ENCODE results near the gene PRR3. TPM values are rescaled to one million over a fixed set of nuclear protein-coding genes. Genes with fewer than 3 reads are reported as not detected.
A peak's percentile ranks its signal among the peaks of the same experiment; 100 is the strongest.

Gene PRR3
- total and polyA plus RNA-seq, 2 of the 13 experiments (the other 11 are each of a cell fraction or from before 2014, with no cell fraction given): 14.6 to 21.2 TPM

- TF ChIP-seq HNF1A (IDR thresholded peaks at IDR 0.05; ENCODE audit: low read depth): no peak
- peak; percentile 37; the same call in 1 of the 2 replicates for TF ChIP-seq HNF1A (CRISPR knock-in tag; IDR thresholded peaks at IDR 0.05; ENCODE audit: borderline replicate concordance)
- peak; percentile 68; the same call in 1 of the 2 replicates for TF ChIP-seq MIER2 (CRISPR knock-in tag; IDR thresholded peaks at IDR 0.05)
- no peak for TF ChIP-seq SMAD9 (CRISPR knock-in tag; IDR thresholded peaks at IDR 0.05)
- peak; percentile 66; the same call in 1 of the 2 replicates for TF ChIP-seq ZNF609 (CRISPR knock-in tag; IDR thresholded peaks at IDR 0.05; ENCODE audit: borderline replicate concordance)
- TF ChIP-seq HCFC1 (IDR thresholded peaks at IDR 0.05; ENCODE audit: low read depth, low read length): no peak
- TF ChIP-seq CHD4 (IDR thresholded peaks at IDR 0.05; ENCODE audit: borderline replicate concordance, low read length): no peak
- peak in 1 of 2 experiments; percentile 36; a peak in 1 of 4 replicates for TF ChIP-seq NR2F1 (CRISPR knock-in tag; IDR thresholded peaks at IDR 0.05)
- peak; percentile 49; the same call in 1 of the 2 replicates for TF ChIP-seq GATAD1 (CRISPR knock-in tag; IDR thresholded peaks at IDR 0.05)
- TF ChIP-seq ZNF276 (CRISPR knock-in tag; IDR thresholded peaks at IDR 0.05; ENCODE audit: low read depth): no peak; the same call in 1 of the 2 replicates
- TF ChIP-seq SP4 (CRISPR knock-in tag; IDR thresholded peaks at IDR 0.05): peak; percentile 87
- peak; percentile 78; the same call in 1 of the 2 replicates for TF ChIP-seq HOXA3 (CRISPR knock-in tag; IDR thresholded peaks at IDR 0.05)
- no peak for TF ChIP-seq ZNF703 (CRISPR knock-in tag; IDR thresholded peaks at IDR 0.05; ENCODE audit: borderline replicate concordance)
- no peak for TF ChIP-seq ZNF138 (CRISPR knock-in tag; IDR thresholded peaks at IDR 0.05; ENCODE audit: low read depth)
- TF ChIP-seq NR1H2 (CRISPR knock-in tag; IDR thresholded peaks at IDR 0.05; ENCODE audit: borderline replicate concordance, low read depth): no peak
- peak; percentile 64 for TF ChIP-seq ZMYM3 (CRISPR knock-in tag; IDR thresholded peaks at IDR 0.05)
- TF ChIP-seq MEF2D (CRISPR knock-in tag; IDR thresholded peaks at IDR 0.05): peak; percentile 52; the same call in 1 of the 2 replicates
Measured at GRCh38 chr6:30515944-30516753, 40.9 kb upstream of the PRR3 start (continued).
